Neuron (in vitro differentiated cells): Measurements from ENCODE around the gene DENND2D.

Experiments
- H2AFZ ChIP-seq: one replicate; pipeline ENCODE4 v1.6.1; 2013; ENCODE audit warnings: low read depth, mild to moderate bottlenecking, inconsistent platforms, low read length, moderate library complexity
- H3K27me3 ChIP-seq: one replicate; pipeline ENCODE4 v1.6.1; 2013; ENCODE audit warnings: low read length; ENCODE audit not compliant: insufficient read depth
- H3K36me3 ChIP-seq: one replicate; pipeline ENCODE4 v1.6.1; 2013; ENCODE audit warnings: low read length; ENCODE audit not compliant: insufficient read depth
- H3K4me1 ChIP-seq: one replicate; pipeline ENCODE4 v1.6.1; 2013; ENCODE audit warnings: low read length; ENCODE audit not compliant: insufficient read depth
- H3K4me3 ChIP-seq: 2 replicates; pipeline ENCODE4 v1.5.1; 2013; ENCODE audit warnings: mild to moderate bottlenecking, low read length, moderate library complexity
- H3K9me3 ChIP-seq: one replicate; pipeline ENCODE4 v1.6.1; 2013; ENCODE audit warnings: low read length

DENND2D gene, protein sequence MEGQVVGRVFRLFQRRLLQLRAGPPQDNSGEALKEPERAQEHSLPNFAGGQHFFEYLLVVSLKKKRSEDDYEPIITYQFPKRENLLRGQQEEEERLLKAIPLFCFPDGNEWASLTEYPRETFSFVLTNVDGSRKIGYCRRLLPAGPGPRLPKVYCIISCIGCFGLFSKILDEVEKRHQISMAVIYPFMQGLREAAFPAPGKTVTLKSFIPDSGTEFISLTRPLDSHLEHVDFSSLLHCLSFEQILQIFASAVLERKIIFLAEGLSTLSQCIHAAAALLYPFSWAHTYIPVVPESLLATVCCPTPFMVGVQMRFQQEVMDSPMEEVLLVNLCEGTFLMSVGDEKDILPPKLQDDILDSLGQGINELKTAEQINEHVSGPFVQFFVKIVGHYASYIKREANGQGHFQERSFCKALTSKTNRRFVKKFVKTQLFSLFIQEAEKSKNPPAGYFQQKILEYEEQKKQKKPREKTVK

DNA sequence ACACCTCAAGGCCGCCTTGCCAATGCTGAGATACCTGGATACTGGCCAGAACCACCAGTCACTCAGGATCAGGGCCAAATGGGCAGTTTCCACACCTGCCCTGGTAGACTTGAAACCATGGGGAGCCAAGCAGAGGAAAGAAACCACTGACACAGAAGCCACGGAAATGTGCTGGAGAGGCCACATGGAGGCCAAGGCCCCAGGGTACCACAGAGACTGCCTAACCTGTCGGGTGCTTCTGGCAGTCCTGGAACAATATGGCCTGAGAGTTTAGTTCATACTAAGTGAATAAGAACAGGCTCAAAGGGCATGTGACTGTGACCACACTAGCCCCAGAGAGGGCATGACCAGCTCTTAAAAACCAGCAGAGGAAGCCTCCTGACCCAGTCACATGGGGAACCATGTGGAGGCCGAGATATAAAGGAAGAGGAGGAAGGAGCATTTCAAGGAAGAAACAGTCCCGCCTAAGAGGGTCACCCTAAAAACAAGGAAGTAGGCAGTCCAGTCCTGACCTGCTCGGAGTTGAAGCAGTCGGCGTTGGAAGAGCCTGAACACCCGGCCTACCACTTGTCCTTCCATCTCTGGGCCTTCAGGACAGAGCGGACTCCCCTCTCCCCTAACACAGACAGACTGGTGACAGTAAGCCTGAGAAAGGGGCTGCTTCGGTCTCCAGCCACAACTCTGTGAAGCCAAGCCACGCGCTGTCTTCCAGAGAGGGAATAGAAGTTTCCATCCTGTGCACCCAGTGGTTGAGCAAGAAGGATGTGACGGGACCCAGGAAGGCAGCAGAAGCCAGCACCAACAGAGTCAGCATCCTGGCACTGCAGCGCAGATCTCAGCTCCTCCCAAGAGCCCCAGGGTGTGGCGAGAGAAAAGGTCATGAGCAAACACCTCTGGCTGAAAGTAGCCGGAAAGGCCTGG, at the start of gene DENND2D:
DENND2D (minus strand) TSS at position 766 of the 921 bp plus-strand sequence; CDS start at position 579, 187 bp downstream.
- Histone ChIP-seq H3K36me3 (no peaks in the 10 kb centered on the region), H3K9me3 (no peaks in the 10 kb centered on the region), H3K27me3 (no peaks in the 10 kb centered on the region), H3K4me1 (no peaks in the 10 kb centered on the region), H3K4me3 (no peak within 1 kb of the TSS), H2AFZ (no peak within 1 kb of the TSS)

DNA sequence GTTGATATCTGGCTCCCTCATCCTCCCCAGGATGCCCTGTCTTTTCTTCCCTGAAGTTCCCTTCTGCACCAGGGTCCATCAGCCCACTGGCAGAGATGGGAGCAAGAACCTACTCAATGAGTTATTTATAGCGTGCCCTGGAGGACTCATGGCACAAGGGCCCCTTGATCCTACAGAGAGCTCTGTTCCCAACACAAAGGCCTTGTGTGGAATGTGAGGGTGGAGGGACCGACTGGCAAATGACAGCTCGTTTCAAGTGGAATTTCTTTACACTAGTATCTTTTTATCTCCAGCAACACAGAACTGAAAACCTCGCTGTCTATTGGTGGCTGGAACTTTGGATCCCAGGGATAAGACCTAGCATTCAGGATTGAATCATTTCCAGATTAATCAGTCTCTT, 49.5 kb upstream of the DENND2D start:
- Histone ChIP-seq H2AFZ (no peak overlapping the region), H3K9me3 (no peaks in the 10 kb centered on the region), H3K4me3 (no peak overlapping the region), H3K27me3 (peaks cover 3% of the 10 kb centered on the region), H3K36me3 (no peaks in the 10 kb centered on the region), H3K4me1 (peaks cover 6% of the 10 kb centered on the region)

DNA sequence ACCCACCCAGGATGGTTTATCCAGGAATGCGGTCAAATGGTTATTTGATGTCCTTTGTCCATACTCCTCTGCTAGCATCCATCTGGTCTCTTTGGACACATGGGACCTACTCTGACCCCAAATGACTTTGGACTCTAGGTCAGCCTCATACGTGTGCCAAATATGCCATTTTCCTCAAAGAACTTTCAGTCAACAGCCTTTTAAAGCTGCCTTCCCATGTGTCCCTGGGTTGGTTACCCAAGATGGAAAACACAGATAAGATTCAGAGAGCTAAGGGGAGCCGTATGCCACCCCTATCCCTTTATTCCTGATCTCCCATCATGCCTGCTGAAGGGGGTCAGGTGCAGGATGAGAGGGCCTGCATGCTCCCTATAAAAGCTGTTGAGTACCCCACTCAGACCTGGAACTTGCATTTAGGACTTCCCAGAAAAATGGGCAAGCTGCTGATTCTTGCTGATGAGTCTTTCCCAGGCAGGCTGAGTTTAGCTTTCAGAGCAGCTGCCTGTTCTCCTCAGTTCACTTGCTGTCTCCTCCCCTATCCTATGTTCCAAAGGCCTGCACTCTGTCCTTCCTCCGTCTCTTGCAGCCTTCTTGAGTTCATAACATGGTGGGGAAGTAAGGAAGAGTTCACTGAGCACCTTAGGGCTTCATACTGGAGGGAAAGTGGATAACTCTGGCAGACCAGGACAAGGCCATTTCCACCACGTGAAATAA, 46.8 kb upstream of the DENND2D start:
- H3K9me3 ChIP-seq = no peaks in the 10 kb centered on the region
- H3K4me3 ChIP-seq = no peak overlapping the region
- H3K36me3 ChIP-seq = no peaks in the 10 kb centered on the region
- H2AFZ ChIP-seq = no peak overlapping the region
- H3K4me1 ChIP-seq = peaks cover 6% of the 10 kb centered on the region
- no peaks in the 10 kb centered on the region for H3K27me3 ChIP-seq

DNA sequence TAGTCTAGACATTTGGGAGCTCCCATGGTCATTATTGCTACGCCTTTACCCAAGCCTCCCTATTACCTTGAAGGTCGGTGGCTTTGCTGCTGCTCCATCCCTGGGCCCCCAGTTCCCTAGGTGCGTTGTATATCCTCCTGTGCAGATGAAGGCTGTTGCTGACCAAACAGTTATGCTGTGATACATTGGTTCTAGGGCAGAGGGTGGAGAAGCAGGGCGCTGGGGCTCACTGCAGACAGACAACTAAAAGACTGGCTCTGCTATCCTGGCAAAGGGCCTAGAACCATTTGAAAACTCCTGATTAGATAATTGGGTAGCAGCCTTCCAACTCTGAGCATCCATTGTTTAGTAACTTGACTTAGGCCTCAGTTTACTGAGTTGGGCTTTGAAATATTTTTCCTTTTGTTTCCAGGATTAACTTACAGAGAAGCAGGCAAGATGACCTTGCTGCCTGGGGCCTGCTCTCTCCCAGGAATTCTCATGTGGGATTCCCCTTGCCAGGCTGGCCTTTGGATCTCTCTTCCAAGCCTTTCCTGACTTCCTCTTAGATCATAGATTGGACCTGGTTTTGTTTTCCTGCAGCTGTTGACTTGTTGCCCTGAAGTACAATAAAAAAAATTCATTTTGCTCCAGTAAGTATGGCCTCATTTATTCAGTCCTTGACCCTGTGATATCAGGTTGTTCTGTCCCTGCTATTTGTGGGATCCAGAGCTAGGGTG, 42.5 kb upstream of the DENND2D start:
- Histone ChIP-seq H3K4me1 (peaks cover 5% of the 10 kb centered on the region), H3K4me3 (no peak overlapping the region), H3K27me3 (no peaks in the 10 kb centered on the region), H2AFZ (no peak overlapping the region), H3K9me3 (no peaks in the 10 kb centered on the region), H3K36me3 (no peaks in the 10 kb centered on the region)

DNA sequence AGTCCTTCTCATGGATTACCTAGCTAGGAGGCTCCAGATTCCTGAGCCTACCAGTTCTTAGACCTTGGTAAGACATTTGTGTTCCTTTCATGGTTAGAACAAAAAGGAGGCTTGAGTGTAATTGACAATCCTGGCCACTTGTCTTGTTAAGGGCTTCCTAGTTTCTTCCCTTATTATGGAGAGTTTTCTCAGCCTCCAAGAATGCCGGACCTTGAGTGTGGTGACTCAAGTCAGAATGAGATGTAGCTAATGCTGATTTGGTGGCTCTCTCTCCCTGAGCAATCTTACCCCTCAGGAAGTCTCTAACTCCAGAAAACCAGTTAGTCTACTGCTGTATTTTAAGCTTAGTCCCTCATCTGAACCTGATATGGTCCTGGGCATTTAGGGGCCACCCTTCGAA, 41.4 kb upstream of the DENND2D start:
- Histone ChIP-seq H3K4me3 (no peak overlapping the region), H3K4me1 (peaks cover 7% of the 10 kb centered on the region), H3K36me3 (no peaks in the 10 kb centered on the region), H2AFZ (no peak overlapping the region), H3K27me3 (no peaks in the 10 kb centered on the region), H3K9me3 (no peaks in the 10 kb centered on the region)

DNA sequence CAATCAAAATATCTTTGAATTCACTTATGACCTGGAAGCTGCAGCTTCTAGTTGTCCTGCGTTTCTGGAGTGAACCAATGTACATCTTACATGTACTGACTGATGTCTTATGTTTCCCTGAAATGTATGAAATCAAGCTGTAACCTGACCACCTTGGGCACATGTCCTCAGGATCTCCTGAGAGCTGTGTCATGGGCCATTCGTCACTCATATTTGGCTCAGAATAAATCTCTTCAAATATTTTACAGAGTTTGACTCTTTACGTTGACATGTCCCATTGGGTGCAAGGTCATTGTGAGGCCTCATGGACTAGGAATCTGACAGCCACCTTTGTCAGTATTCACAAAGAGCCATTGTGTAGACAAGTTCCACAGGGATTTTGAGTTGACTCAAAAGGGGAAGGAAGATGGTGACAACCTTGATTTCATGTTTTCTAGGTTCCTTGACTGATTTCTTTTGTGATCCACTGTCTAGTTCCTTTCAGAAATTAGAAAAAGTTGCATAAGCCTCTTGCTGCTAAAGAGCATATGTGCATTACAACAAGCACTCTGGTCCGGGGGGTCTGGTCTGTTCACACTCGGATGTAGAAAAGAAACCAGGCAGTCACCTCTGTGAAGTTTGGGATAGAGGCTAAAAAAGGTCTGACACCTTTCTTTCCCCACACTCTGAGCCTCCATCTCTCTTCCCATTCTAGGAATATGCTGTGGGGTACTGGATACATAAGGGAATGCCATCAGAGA, 37.8 kb upstream of the DENND2D start:
- Histone ChIP-seq H3K27me3 (no peaks in the 10 kb centered on the region), H3K9me3 (no peaks in the 10 kb centered on the region), H3K4me1 (peaks cover 7% of the 10 kb centered on the region), H3K36me3 (no peaks in the 10 kb centered on the region), H2AFZ (no peak overlapping the region), H3K4me3 (no peak overlapping the region)

DNA sequence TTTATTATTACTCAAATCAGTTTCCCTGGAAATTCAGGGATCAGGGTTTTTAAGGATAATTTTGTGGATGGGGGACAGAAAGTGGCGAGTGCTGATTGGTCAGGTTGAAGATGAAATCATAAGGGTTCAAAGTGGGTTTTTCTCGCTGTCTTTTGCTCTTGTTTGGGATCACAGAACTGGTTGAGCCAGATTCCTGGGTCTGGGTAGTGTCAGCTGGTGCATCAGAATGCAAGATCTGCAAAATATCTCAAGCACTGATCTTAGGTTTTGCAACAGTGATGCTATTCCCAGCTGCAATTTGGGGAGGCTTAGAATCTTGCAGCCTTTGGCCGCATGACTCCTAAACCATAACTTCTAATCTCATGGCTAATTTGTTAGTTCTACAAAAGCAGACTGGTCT, 36.4 kb upstream of the DENND2D start:
- no peaks in the 10 kb centered on the region for H3K27me3 ChIP-seq
- H2AFZ ChIP-seq = no peak overlapping the region
- H3K4me1 ChIP-seq = peaks cover 7% of the 10 kb centered on the region

DNA sequence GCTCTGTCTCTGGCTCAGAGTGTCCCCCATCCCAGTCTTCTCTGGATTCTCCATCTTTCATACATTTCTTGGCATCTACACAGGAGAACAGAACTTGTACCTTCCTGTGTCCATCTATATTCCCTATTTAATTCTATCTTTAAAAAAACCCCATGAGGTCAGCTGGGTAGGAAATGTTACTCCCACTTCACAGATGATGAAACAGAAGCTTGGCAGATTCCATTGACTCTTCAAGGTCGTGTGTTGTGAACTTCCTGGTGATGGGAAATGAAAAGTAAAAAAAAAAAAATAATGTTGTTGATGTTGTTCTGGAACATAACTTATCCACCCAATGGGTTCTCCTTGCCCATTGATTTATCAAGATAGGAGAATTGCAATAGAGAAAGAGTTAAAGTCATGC, 35.9 kb upstream of the DENND2D start:
- no peaks in the 10 kb centered on the region for H3K9me3 ChIP-seq
- H3K27me3 ChIP-seq = no peaks in the 10 kb centered on the region
- H2AFZ ChIP-seq = no peak overlapping the region
- H3K36me3 ChIP-seq = no peaks in the 10 kb centered on the region
- H3K4me3 ChIP-seq = no peak overlapping the region
- H3K4me1 ChIP-seq = peaks cover 7% of the 10 kb centered on the region

More for the DNA sequence above, 36.4 kb upstream of the DENND2D start:
- Histone ChIP-seq H3K9me3 (no peaks in the 10 kb centered on the region), H3K4me3 (no peak overlapping the region), H3K36me3 (no peaks in the 10 kb centered on the region)

DNA sequence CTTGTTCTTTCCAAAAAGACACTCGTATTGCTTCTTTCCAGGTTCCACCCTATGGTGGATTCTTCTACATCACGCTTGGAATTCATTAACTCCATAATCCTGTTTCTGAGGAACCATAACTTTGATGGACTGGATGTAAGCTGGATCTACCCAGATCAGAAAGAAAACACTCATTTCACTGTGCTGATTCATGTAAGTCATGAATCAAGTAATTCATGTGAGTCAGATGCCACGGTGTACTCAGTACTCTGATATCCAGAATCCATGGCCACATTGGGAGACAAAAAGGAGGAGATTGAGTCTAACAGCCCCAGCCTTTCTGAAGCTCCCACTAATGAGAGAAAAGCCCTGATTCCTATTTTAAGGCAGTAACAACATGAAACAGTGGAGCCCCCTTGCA, 34.4 kb upstream of the DENND2D start:
- Histone ChIP-seq H3K9me3 (no peaks in the 10 kb centered on the region), H3K27me3 (no peaks in the 10 kb centered on the region), H3K4me3 (no peak overlapping the region), H3K36me3 (no peaks in the 10 kb centered on the region), H2AFZ (no peak overlapping the region), H3K4me1 (peaks cover 7% of the 10 kb centered on the region)

DNA sequence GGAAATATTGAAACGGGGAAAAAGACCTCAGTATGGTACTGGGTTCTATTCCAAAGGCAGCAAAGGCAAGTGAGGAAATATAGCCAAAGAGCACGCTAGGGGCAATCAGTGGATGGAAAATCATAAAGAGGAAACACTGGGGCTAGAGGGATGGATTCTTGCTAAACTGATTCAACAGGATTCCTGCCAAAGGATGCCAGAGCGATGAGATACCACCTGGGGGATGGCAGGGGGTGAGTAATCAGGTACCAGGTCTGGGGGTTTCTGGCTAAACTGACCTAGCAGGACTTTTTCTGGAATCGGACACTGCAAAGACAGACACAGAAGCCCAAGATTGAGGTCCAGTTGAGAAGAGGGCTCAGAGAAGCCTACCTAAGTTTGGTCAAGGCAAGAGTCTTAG, 33.8 kb upstream of the DENND2D start:
- Histone ChIP-seq H3K4me3 (no peak overlapping the region), H3K27me3 (no peaks in the 10 kb centered on the region), H3K4me1 (peaks cover 7% of the 10 kb centered on the region), H3K9me3 (no peaks in the 10 kb centered on the region), H3K36me3 (no peaks in the 10 kb centered on the region), H2AFZ (no peak overlapping the region)

DNA sequence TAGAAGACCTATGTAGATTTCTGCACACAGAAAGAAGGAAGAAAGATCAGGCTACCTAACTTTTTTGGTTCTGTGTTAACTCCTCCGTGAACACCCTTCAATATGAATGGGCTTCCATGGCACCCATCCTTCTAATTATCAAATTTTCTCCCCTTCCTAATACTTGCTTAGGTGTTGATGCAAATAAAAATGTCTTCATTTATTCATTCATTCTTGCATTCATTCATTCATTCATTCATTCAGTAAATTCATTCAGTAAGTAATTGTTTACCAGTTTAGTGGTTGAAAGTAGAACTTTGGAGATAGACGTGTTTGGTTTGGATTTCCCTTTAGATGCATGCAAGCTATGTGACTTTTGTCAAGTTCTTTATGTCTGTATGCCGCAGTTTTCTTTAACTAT, 31.7 kb upstream of the DENND2D start:
- H3K9me3 ChIP-seq = no peaks in the 10 kb centered on the region
- no peaks in the 10 kb centered on the region for H3K27me3 ChIP-seq
- no peaks in the 10 kb centered on the region for H3K4me1 ChIP-seq
- H3K36me3 ChIP-seq = no peaks in the 10 kb centered on the region
- no peak overlapping the region for H3K4me3 ChIP-seq
- H2AFZ ChIP-seq = no peak overlapping the region

DNA sequence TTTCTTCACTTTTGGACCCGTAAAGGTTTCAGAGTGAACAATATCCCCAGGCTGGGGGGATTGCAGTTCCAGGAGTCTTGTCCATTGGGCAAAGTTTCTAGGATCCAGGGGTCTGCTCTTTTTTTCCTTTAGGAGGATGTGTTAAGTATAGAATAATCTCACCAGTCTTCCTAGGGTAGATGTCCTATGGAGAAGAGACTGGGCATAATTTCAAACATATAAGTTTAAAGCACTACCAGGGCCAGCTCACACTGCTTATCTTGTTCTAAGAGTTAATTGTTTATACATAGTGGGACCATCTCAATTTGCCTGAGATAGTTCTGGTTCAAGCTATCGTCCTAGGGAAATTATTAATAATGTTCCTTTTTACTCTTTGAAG, 28.3 kb upstream of the DENND2D start:
- no peaks in the 10 kb centered on the region for H3K9me3 ChIP-seq
- H3K4me3 ChIP-seq = no peak overlapping the region
- H3K36me3 ChIP-seq = no peaks in the 10 kb centered on the region
- H3K27me3 ChIP-seq = no peaks in the 10 kb centered on the region
- H2AFZ ChIP-seq = no peak overlapping the region
- peaks cover 9% of the 10 kb centered on the region for H3K4me1 ChIP-seq
